ENCODE results near the gene SIAE. TPM values are rescaled to one million over a fixed set of nuclear protein-coding genes. Genes with fewer than 3 reads are reported as not detected.

SIAE gene
- total and polyA plus RNA-seq, 2 donors (not counting 1 experiment from before 2014, with no cell fraction given): 3.6 to 4.5 TPM

Small RNA genes within 50 kb of the gene (small RNA-seq; reads per million reads assigned to genes)
- gene RNA5SP352 (ENCODE audit: insufficient read length, low read depth, low replicate concordance): not detected

Other genes with a start within 250 kb of the SIAE start
- gene OR8B4, start 248.9 kb downstream of the SIAE start, total RNA-seq: not detected in 2 replicates
- not detected in 2 replicates for gene OR8B4, start 248.9 kb downstream of the SIAE start, polyA plus RNA-seq
- not detected in 2 replicates for gene OR8B8, start 228.0 kb downstream of the SIAE start, total RNA-seq
- gene OR8B8, start 228.0 kb downstream of the SIAE start, polyA plus RNA-seq: not detected in 2 replicates
- not detected in 2 replicates for gene OR8B12, start 130.1 kb downstream of the SIAE start, total RNA-seq
- not detected in 2 replicates for gene OR8B12, start 130.1 kb downstream of the SIAE start, polyA plus RNA-seq
- not detected in 2 replicates for gene OR8A1, start 103.7 kb downstream of the SIAE start, total RNA-seq
- not detected in 2 replicates for gene OR8A1, start 103.7 kb downstream of the SIAE start, polyA plus RNA-seq
- not detected in 2 replicates for gene PANX3, start 62.3 kb downstream of the SIAE start, total RNA-seq
- not detected in 2 replicates for gene PANX3, start 62.3 kb downstream of the SIAE start, polyA plus RNA-seq
- gene TBRG1, start 50.9 kb downstream of the SIAE start, total RNA-seq: 66.8 and 71.5 TPM in 2 replicates
- 68.2 and 69.6 TPM in 2 replicates for gene TBRG1, start 50.9 kb downstream of the SIAE start, polyA plus RNA-seq
- 0.46 and 0.76 TPM in 2 replicates for gene SPA17, start 165 bp upstream of the SIAE start, total RNA-seq
- gene SPA17, start 165 bp upstream of the SIAE start, polyA plus RNA-seq: 0.20 and 0.21 TPM in 2 replicates
- 0.66 TPM in 1 of 2 replicates, not detected in the other for gene NRGN, start 66.2 kb upstream of the SIAE start, total RNA-seq
- gene NRGN, start 66.2 kb upstream of the SIAE start, polyA plus RNA-seq: 3.1 and 11.0 TPM in 2 replicates
- not detected in 2 replicates for gene VSIG2, start 78.5 kb upstream of the SIAE start, total RNA-seq
- 0.36 TPM in 1 of 2 replicates, not detected in the other for gene VSIG2, start 78.5 kb upstream of the SIAE start, polyA plus RNA-seq
- 1.4 and 1.8 TPM in 2 replicates for gene ESAM, start 88.6 kb upstream of the SIAE start, total RNA-seq
- 14.5 and 48.6 TPM in 2 replicates for gene ESAM, start 88.6 kb upstream of the SIAE start, polyA plus RNA-seq
- gene MSANTD2, start 126.7 kb upstream of the SIAE start, total RNA-seq: 26.8 and 33.4 TPM in 2 replicates
- 9.4 and 11.1 TPM in 2 replicates for gene MSANTD2, start 126.7 kb upstream of the SIAE start, polyA plus RNA-seq
- 0.90 and 1.0 TPM in 2 replicates for gene ROBO3, start 191.7 kb upstream of the SIAE start, total RNA-seq
- gene ROBO3, start 191.7 kb upstream of the SIAE start, polyA plus RNA-seq: 4.0 and 7.4 TPM in 2 replicates
- gene ROBO4, start 224.1 kb upstream of the SIAE start, total RNA-seq: not detected in 2 replicates
- not detected in 2 replicates for gene ROBO4, start 224.1 kb upstream of the SIAE start, polyA plus RNA-seq
- gene HEPN1, start 245.5 kb upstream of the SIAE start, total RNA-seq: not detected in 2 replicates
- not detected in 2 replicates for gene HEPN1, start 245.5 kb upstream of the SIAE start, polyA plus RNA-seq